HepG2 (cell line): ENCODE results near the gene ADAMTS12. TPM values are rescaled to one million over a fixed set of nuclear protein-coding genes. Genes with fewer than 3 reads are reported as not detected.
A peak's percentile ranks its signal among the peaks of the same experiment; 100 is the strongest.

Experiments
- ATAC-seq: fragments of 200-7000 bp; cut with Tn5 transposase; 3 replicates; pipeline ENCODE4 v1.9.1; 2020; ENCODE audit warnings: mild to moderate bottlenecking, moderate library complexity
- BruUV-seq: library from RNA; stranded (reverse); fragments of 400-500 nt; replicated peaks from 2 replicates; lab custom pipeline; 2021; lab: Mats Ljungman, UMichigan
- CTCF ChIA-PET: fragments of 300-600 bp; formaldehyde crosslinking; extraction: SDS; loops from one replicate; lab custom pipeline; 2021; ENCODE audit warnings: low total read pairs, inconsistent platforms, low intra/inter-chr PET ratio; lab: Yijun Ruan, JAX
- POLR2A ChIA-PET: fragments of 350-600 bp; sonication (Branson Sonifier 250); formaldehyde crosslinking; loops from one replicate; lab custom pipeline; 2020; ENCODE audit warnings: antibody characterized with exemption, inconsistent platforms; lab: Yijun Ruan, JAX
- DNase-seq: peaks from one replicate; pipeline ENCODE4 v3.0.0-alpha.2; 2015; ENCODE audit warnings: low spot score
- FAIRE-seq: peaks from 3 replicates; lab custom pipeline; 2011; peaks lifted over from hg19 to GRCh38; lab: Jason Lieb, UNC
- H2AFZ ChIP-seq: one replicate; pipeline ENCODE4 v1.6.1; 2011; ENCODE audit warnings: low read length, inconsistent platforms
- H3K27ac ChIP-seq: fragments of 300-600 bp; 3 replicates; pipeline ENCODE4 v1.8.0; 2011; ENCODE audit warnings: mixed run types, mild to moderate bottlenecking, mixed read lengths, low read length, inconsistent platforms; ENCODE audit not compliant: insufficient read depth; ENCODE audit errors: extremely low read length
- H3K27me3 ChIP-seq, 2 experiments: fragments of 200-600 bp in 1 of 2; 2 replicates in 1 of 2; 3 replicates in 1 of 2; pipeline versions ENCODE4 v1.6.0 to v1.8.0; 2011; ENCODE audit warnings: low read length in 2 of 2, mild to moderate bottlenecking in 2 of 2, moderate library complexity in 2 of 2, inconsistent platforms in 1 of 2; ENCODE audit not compliant: insufficient read depth in 2 of 2, control insufficient read depth in 1 of 2
- H3K36me3 ChIP-seq, 2 experiments: fragments of 200-600 bp in 1 of 2; replicated peaks in 1 of 2; 2 replicates in 1 of 2; 3 replicates in 1 of 2; pipeline versions ENCODE4 v1.5.1 to v1.8.0; 2011; ENCODE audit warnings: low read length in 2 of 2, inconsistent platforms in 1 of 2; ENCODE audit not compliant: insufficient read depth in 2 of 2, control insufficient read depth in 1 of 2
- H3K4me1 ChIP-seq: 2 replicates; pipeline ENCODE4 v1.5.1; 2012; ENCODE audit warnings: low read length, inconsistent platforms; ENCODE audit not compliant: insufficient read depth
- H3K4me2 ChIP-seq: 2 replicates; pipeline ENCODE4 v1.6.0; 2011; ENCODE audit warnings: low read depth, low read length, inconsistent platforms
- H3K4me3 ChIP-seq, 3 experiments: fragments of 200-600 bp in 1 of 3; sonication (generic), shearing (Covaris generic) in 1 of 3; replicated peaks in 1 of 3; 2 replicates each; pipeline ENCODE4 v1.5.1; 2011 to 2016; ENCODE audit warnings: low read length in 3 of 3, inconsistent platforms in 2 of 3, low read depth in 2 of 3, mild to moderate bottlenecking in 2 of 3, control low read depth in 1 of 3, mixed read lengths in 1 of 3; ENCODE audit not compliant: insufficient read depth in 1 of 3
- H3K79me2 ChIP-seq: one replicate; pipeline ENCODE4 v1.6.1; 2011; ENCODE audit warnings: low read length, inconsistent platforms; ENCODE audit not compliant: insufficient read depth
- H3K9ac ChIP-seq: 2 replicates; pipeline ENCODE4 v1.6.0; 2011; ENCODE audit warnings: mild to moderate bottlenecking, low read depth, low read length, inconsistent platforms; ENCODE audit not compliant: insufficient read depth
- H3K9me3 ChIP-seq: 2 replicates; pipeline ENCODE4 v1.5.1; 2012; ENCODE audit warnings: mild to moderate bottlenecking, low read length
- H4K20me1 ChIP-seq: 2 replicates; pipeline ENCODE4 v1.6.0; 2011; ENCODE audit warnings: inconsistent platforms, mild to moderate bottlenecking, low read length, moderate library complexity; ENCODE audit not compliant: insufficient read depth
- ASH2L ChIP-seq: fragments of 300-600, 200-600 bp; sonication (generic); IDR thresholded peaks from 2 replicates; pipeline ENCODE4 v1.7.0; 2017; ENCODE audit warnings: low read depth, mild to moderate bottlenecking, moderate library complexity, mixed read lengths, low read length; ENCODE audit not compliant: insufficient read length
- CC2D1A ChIP-seq: sonication (generic); formaldehyde crosslinking; IDR thresholded peaks from 2 replicates; pipeline ENCODE4 v1.8.1; 2023; ENCODE audit warnings: mild to moderate bottlenecking, missing genetic modification reagents
- RAD51 ChIP-seq: fragments of 450-650 bp; IDR thresholded peaks from 2 replicates; pipeline ENCODE4 v1.6.1; 2016; ENCODE audit warnings: borderline replicate concordance
- ZNF207 ChIP-seq: fragments of 450-650 bp; IDR thresholded peaks from 2 replicates; pipeline ENCODE4 v1.6.1; 2016; ENCODE audit warnings: antibody characterized with exemption, borderline replicate concordance
- whole genome bisulfite sequencing: methylation state at CpG from one replicate; pipeline ENCODE4 v1.1.6; 2017; ENCODE audit warnings: low lambda C conversion rate; 5-methylcytosine and 5-hydroxymethylcytosine counted together
- in situ Hi-C: cut with HindIII; loops from 2 replicates; pipeline ENCODE4 v1.10.0; 2017; ENCODE audit warnings: low pct_unique_long_range_greater_than_20kb; ENCODE audit not compliant: extremely low pct_ligation_motif_present
- intact Hi-C: fragments of 100-400 bp; cut with micrococcal nuclease; formaldehyde crosslinking; loops from one replicate; pipeline ENCODE4 v1.10.0; 2022; ENCODE audit not compliant: unreplicated experiment
- polyA plus RNA-seq, 8 experiments: library from polyadenylated mRNA; depleted of rRNA in 3 of 8; stranded (reverse) in 7 of 8; unstranded in 1 of 8; fragments of >200 nt; fragmentation: Illumina TruSeq in 4 of 8; extraction: Trizol in 4 of 8; gene quantifications; 2 replicates each; pipeline versions ENCODE4 v1.2.1 to v1.2.3, GENCODE V29; 2011 to 2016; ENCODE audit warnings: low read depth in 4 of 8, missing spikeins in 1 of 8, mixed read lengths in 1 of 8; ENCODE audit not compliant: insufficient read depth in 1 of 8
- total RNA-seq, 5 experiments: library from RNA; depleted of rRNA; stranded (reverse); fragments of >200 nt; fragmentation: Illumina TruSeq; extraction: Trizol; gene quantifications; 2 replicates each; pipeline ENCODE4 v1.2.3, GENCODE V29; 2016; ENCODE audit warnings: low read depth in 1 of 5
- TF ChIP-seq, protein P1 (sequence below), 2 experiments: sonication (generic) in 1 of 2; formaldehyde crosslinking in 1 of 2; IDR thresholded peaks; 2 replicates each; pipeline versions ENCODE4 v1.5.1 to v1.6.1; 2011 to 2020; ENCODE audit warnings: borderline replicate concordance in 1 of 2, low read depth in 1 of 2, low read length in 1 of 2, mild to moderate bottlenecking in 1 of 2, missing genetic modification reagents in 1 of 2, moderate library complexity in 1 of 2
- TF ChIP-seq, protein P2 (sequence below): IDR thresholded peaks from 2 replicates; pipeline ENCODE4 v1.6.1; 2016; ENCODE audit warnings: low read depth

The ADAMTS12 gene
- total and polyA plus RNA-seq, 2 of the 13 experiments (the other 11 are each of a cell fraction or from before 2014, with no cell fraction given): 0.03 TPM; not detected in 1

DNA sequence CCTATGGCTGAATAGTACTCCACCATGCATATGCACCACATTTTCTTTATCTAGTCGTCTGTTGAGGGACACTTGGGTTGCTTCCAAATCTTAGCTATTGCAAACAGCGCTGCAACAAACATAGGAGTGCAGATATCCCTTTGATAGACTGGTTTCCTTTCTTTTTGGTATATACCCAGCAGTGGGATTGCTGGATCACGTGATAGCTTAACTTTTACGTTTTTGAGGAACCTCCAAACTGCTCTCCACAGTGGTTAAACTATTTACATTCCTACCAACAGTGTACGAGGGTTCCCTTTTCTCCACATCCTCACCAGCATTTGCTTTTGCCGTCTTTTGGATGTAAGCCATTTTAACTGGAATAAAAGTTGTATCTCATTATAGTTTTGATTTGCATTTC, 308.5 kb downstream of the ADAMTS12 start:
- H3K79me2 ChIP-seq: no peaks in the 10 kb centered on the region
- H3K27ac ChIP-seq: no peak overlapping the region
- BruUV-seq: no TSS peak
- no peak for FAIRE-seq
- intact Hi-C loops: loop anchor here (2.0 to 10.0 kb wide), 2 partner anchors 59 to 143 kb away; partner anchors contain the start of gene TARS1
- H3K4me1 ChIP-seq: peaks cover 25% of the 10 kb centered on the region
- H3K27me3 ChIP-seq: no peaks in the 10 kb centered on the region
- no peak for DNase-seq
- no peaks in the 10 kb centered on the region for H3K9me3 ChIP-seq
- no peaks in the 10 kb centered on the region for H4K20me1 ChIP-seq
- ChIA-PET CTCF (no interaction called here), POLR2A (no interaction called here)
- H2AFZ ChIP-seq: no peak overlapping the region
- H3K4me3 ChIP-seq: no peak overlapping the region; a peak in 1 of 6 replicates
- peak overlapping the region; percentile 9; the same call in 1 of the 2 replicates for H3K4me2 ChIP-seq
- no peaks in the 10 kb centered on the region for H3K36me3 ChIP-seq
- TF ChIP-seq ASH2L (no peak), RAD51 (peak; percentile 78; the same call in 1 of the 2 replicates), CC2D1A (CRISPR knock-in tag) (no peak), ZNF207 (no peak)
- TF ChIP-seq, protein P1, sequence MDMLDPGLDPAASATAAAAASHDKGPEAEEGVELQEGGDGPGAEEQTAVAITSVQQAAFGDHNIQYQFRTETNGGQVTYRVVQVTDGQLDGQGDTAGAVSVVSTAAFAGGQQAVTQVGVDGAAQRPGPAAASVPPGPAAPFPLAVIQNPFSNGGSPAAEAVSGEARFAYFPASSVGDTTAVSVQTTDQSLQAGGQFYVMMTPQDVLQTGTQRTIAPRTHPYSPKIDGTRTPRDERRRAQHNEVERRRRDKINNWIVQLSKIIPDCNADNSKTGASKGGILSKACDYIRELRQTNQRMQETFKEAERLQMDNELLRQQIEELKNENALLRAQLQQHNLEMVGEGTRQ (IDR thresholded peaks at IDR 0.05; ENCODE audit: low read depth, low read length): 0 out of 2 replicates have a peak, but pooled peaks have one; percentile 30
- TF ChIP-seq, protein P1 (CRISPR knock-in tag; IDR thresholded peaks at IDR 0.05; ENCODE audit: borderline replicate concordance): no peak
- TF ChIP-seq, protein P2, sequence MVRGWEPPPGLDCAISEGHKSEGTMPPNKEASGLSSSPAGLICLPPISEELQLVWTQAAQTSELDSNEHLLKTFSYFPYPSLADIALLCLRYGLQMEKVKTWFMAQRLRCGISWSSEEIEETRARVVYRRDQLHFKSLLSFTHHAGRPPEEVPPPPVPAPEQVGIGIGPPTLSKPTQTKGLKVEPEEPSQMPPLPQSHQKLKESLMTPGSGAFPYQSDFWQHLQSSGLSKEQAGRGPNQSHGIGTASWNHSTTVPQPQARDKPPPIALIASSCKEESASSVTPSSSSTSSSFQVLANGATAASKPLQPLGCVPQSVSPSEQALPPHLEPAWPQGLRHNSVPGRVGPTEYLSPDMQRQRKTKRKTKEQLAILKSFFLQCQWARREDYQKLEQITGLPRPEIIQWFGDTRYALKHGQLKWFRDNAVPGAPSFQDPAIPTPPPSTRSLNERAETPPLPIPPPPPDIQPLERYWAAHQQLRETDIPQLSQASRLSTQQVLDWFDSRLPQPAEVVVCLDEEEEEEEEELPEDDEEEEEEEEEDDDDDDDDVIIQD (CRISPR knock-in tag): no peak
- in situ Hi-C loops: loop anchor here (10.0 kb wide), 1 partner anchor 351 kb away; the partner anchor contains the start of gene RXFP3
- no peak overlapping the region for H3K9ac ChIP-seq
- 8% methylated on average over 6 of the region's 6 CpGs for WGBS
- ATAC-seq: no peak
